Measurements from ENCODE around the gene TLR6.

GRCh38 chr4:38831653-38832052 lies 25.0 kb downstream of the TLR6 start:
- TF ChIP-seq CTCF (IDR thresholded peaks at IDR 0.05), result no peak
- TF ChIP-seq POLR2A (IDR thresholded peaks at IDR 0.05), result no peak

Data from thyroid gland (tissue), 4 donors.